OCI-LY3 (cell line): ENCODE data around the gene GSE1.

ENCODE experiments used
- EZH2phosphoT487 ChIP-seq: fragments of 200-600 bp; shearing (Covaris generic); IDR thresholded peaks from 2 replicates; pipeline ENCODE4 v1.6.1; 2018; ENCODE audit warnings: antibody characterized with exemption, mixed run types, low read depth
- TF ChIP-seq, protein P1 (sequence below): fragments of 200-600, 300-600 bp; sonication (generic); IDR thresholded peaks from 2 replicates; pipeline ENCODE4 v1.5.1; 2014; ENCODE audit warnings: antibody characterized with exemption, low read length, low read depth

- TF ChIP-seq, protein P1, sequence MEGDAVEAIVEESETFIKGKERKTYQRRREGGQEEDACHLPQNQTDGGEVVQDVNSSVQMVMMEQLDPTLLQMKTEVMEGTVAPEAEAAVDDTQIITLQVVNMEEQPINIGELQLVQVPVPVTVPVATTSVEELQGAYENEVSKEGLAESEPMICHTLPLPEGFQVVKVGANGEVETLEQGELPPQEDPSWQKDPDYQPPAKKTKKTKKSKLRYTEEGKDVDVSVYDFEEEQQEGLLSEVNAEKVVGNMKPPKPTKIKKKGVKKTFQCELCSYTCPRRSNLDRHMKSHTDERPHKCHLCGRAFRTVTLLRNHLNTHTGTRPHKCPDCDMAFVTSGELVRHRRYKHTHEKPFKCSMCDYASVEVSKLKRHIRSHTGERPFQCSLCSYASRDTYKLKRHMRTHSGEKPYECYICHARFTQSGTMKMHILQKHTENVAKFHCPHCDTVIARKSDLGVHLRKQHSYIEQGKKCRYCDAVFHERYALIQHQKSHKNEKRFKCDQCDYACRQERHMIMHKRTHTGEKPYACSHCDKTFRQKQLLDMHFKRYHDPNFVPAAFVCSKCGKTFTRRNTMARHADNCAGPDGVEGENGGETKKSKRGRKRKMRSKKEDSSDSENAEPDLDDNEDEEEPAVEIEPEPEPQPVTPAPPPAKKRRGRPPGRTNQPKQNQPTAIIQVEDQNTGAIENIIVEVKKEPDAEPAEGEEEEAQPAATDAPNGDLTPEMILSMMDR = no peak
- TF ChIP-seq EZH2phosphoT487 = no peak
These were observed 42.2 kb upstream of the GSE1 start for GRCh38 chr16:85570735-85571562.
